Endothelial cell of umbilical vein (primary cell): ENCODE data around the gene TMEM130. TPM values are rescaled to one million over a fixed set of nuclear protein-coding genes. Genes with fewer than 3 reads are reported as not detected.

ENCODE experiments used
- BruUV-seq: library from RNA; stranded (reverse); fragments of 400-500 nt; replicated peaks from 2 replicates; lab custom pipeline; 2021; lab: Mats Ljungman, UMichigan
- CTCF ChIA-PET: fragments of 300-600, 350-600 bp; sonication (Branson Sonifier 250); formaldehyde crosslinking; loops from one replicate; lab custom pipeline; 2021; ENCODE audit warnings: antibody characterized with exemption, inconsistent platforms; lab: Charles Lee
- POLR2A ChIA-PET: fragments of 300-600, 350-600 bp; sonication (Branson Sonifier 250); formaldehyde crosslinking; loops from one replicate; lab custom pipeline; 2021; ENCODE audit warnings: antibody characterized with exemption, inconsistent platforms; lab: Charles Lee
- DNase-seq: peaks from one replicate; pipeline ENCODE4 v3.0.0-alpha.2; 2011; ENCODE audit warnings: low read depth, low spot score
- FAIRE-seq: peaks from 2 replicates; lab custom pipeline; 2011; peaks lifted over from hg19 to GRCh38; lab: Jason Lieb, UNC
- H2AFZ ChIP-seq: 2 replicates; pipeline ENCODE4 v1.6.0; 2012; ENCODE audit warnings: low read depth, low read length, control low read depth, inconsistent platforms
- H3K27ac ChIP-seq: 2 replicates; pipeline ENCODE4 v1.5.1; 2011; ENCODE audit warnings: low read depth, mild to moderate bottlenecking, control low read depth, low read length, moderate library complexity; ENCODE audit not compliant: insufficient read depth
- H3K27me3 ChIP-seq, 2 experiments: 2 replicates each; pipeline versions ENCODE4 v1.6.0 to v1.6.1; 2011; ENCODE audit warnings: low read length in 2 of 2, mixed read lengths in 1 of 2; ENCODE audit not compliant: control insufficient read depth in 2 of 2, insufficient read depth in 2 of 2
- H3K36me3 ChIP-seq, 2 experiments: 2 replicates in 1 of 2; 3 replicates in 1 of 2; pipeline ENCODE4 v1.5.1; 2011; ENCODE audit warnings: low read length in 2 of 2, mild to moderate bottlenecking in 1 of 2, moderate library complexity in 1 of 2; ENCODE audit not compliant: control insufficient read depth in 2 of 2, insufficient read depth in 2 of 2; ENCODE audit errors: extremely low read depth in 1 of 2
- H3K4me1 ChIP-seq: 3 replicates; pipeline ENCODE4 v1.5.1; 2011; ENCODE audit warnings: mild to moderate bottlenecking, low read length; ENCODE audit not compliant: control insufficient read depth, insufficient read depth; ENCODE audit errors: extremely low read depth
- H3K4me2 ChIP-seq: 2 replicates; pipeline ENCODE4 v1.6.1; 2011; ENCODE audit warnings: low read length, control low read depth, mixed read lengths; ENCODE audit not compliant: insufficient read depth
- H3K4me3 ChIP-seq, 3 experiments: fragments of 200-600 bp in 1 of 3; sonication (generic), shearing (Covaris generic) in 1 of 3; replicated peaks in 1 of 3; 2 replicates each; pipeline ENCODE4 v1.5.1; 2011 to 2016; ENCODE audit warnings: control low read depth in 3 of 3, low read length in 3 of 3, mild to moderate bottlenecking in 2 of 3, inconsistent platforms in 1 of 3, low read depth in 1 of 3, moderate library complexity in 1 of 3; ENCODE audit not compliant: insufficient read depth in 1 of 3
- H3K79me2 ChIP-seq: 2 replicates; pipeline ENCODE4 v1.6.0; 2012; ENCODE audit warnings: low read length, inconsistent platforms; ENCODE audit not compliant: control insufficient read depth, insufficient read depth
- H3K9ac ChIP-seq: replicated peaks from 2 replicates; pipeline ENCODE3; 2011; ENCODE audit warnings: low read length, control low read depth; ENCODE audit not compliant: insufficient read depth; ENCODE audit errors: extremely low read depth
- H3K9me1 ChIP-seq: replicated peaks from 3 replicates; pipeline ENCODE4 v1.6.0; 2011; ENCODE audit warnings: mild to moderate bottlenecking, low read length; ENCODE audit not compliant: control insufficient read depth, insufficient read depth; ENCODE audit errors: extremely low read depth
- H3K9me3 ChIP-seq: replicated peaks from 2 replicates; pipeline ENCODE4 v1.5.1; 2012; ENCODE audit warnings: low read length, inconsistent platforms; ENCODE audit not compliant: control insufficient read depth, insufficient read depth
- H4K20me1 ChIP-seq: replicated peaks from 2 replicates; pipeline ENCODE3; 2011; ENCODE audit warnings: mild to moderate bottlenecking, low read length; ENCODE audit not compliant: control insufficient read depth, insufficient read depth; ENCODE audit errors: extremely low read depth
- EZH2 ChIP-seq: IDR thresholded peaks from 2 replicates; pipeline ENCODE4 v1.6.1; 2012; ENCODE audit warnings: borderline replicate concordance, low read depth, mild to moderate bottlenecking, moderate library complexity, low read length, inconsistent platforms; ENCODE audit not compliant: severe bottlenecking
- FOS ChIP-seq: IDR thresholded peaks from 2 replicates; pipeline ENCODE4 v1.6.1; 2011; ENCODE audit warnings: mild to moderate bottlenecking, low read length, moderate library complexity, borderline replicate concordance; ENCODE audit not compliant: insufficient read depth
- GATA2 ChIP-seq: IDR thresholded peaks from 2 replicates; pipeline ENCODE4 v1.7.0; 2011; ENCODE audit warnings: low read depth, mild to moderate bottlenecking, moderate library complexity, mixed read lengths, low read length; ENCODE audit not compliant: insufficient read length, insufficient read depth
- JUN ChIP-seq: IDR thresholded peaks from 2 replicates; pipeline ENCODE4 v1.6.1; 2011; ENCODE audit warnings: borderline replicate concordance, low read depth; ENCODE audit not compliant: insufficient read length, insufficient read depth
- MYC ChIP-seq: IDR thresholded peaks from one replicate; pipeline ENCODE4 v1.6.1; 2011; ENCODE audit warnings: mild to moderate bottlenecking, low read depth, low read length
- POLR2A ChIP-seq: IDR thresholded peaks from 2 replicates; pipeline ENCODE4 v1.6.1; 2012; ENCODE audit warnings: low read depth, mild to moderate bottlenecking, control low read depth, low read length
- POLR2AphosphoS5 ChIP-seq: IDR thresholded peaks from 2 replicates; pipeline ENCODE4 v1.6.1; 2012; ENCODE audit warnings: low read depth, mild to moderate bottlenecking, control low read depth, low read length, moderate library complexity; ENCODE audit not compliant: insufficient read depth
- dilution Hi-C: fragments of 300-500 bp; cut with MboI; formaldehyde crosslinking; loops from one replicate; pipeline ENCODE4 v1.15.0; 2019; ENCODE audit warnings: low sequenced_read_pairs; ENCODE audit not compliant: extremely low pct_ligation_motif_present
- intact Hi-C: fragments of 100-400 bp; cut with micrococcal nuclease; formaldehyde crosslinking; loops from one replicate; pipeline ENCODE4 v1.10.0; 2022
- polyA plus RNA-seq, 4 experiments: library from polyadenylated mRNA; depleted of rRNA in 3 of 4; stranded (reverse) in 3 of 4; unstranded in 1 of 4; fragments of >200 nt; gene quantifications; 2 replicates each; pipeline versions ENCODE4 v1.2.1 to v1.2.3, GENCODE V29; 2011 to 2012; ENCODE audit warnings: missing spikeins in 1 of 4
- total RNA-seq: library from RNA; stranded (reverse); gene quantifications from 2 replicates; pipeline ENCODE4 v1.2.3, GENCODE V29; 2021
- TF ChIP-seq, protein P1 (sequence below), 2 donors: IDR thresholded peaks; 1 replicate in 1 of 2; 2 replicates in 1 of 2; pipeline ENCODE4 v1.5.1; 2011; ENCODE audit warnings: low read length in 2 of 2, mild to moderate bottlenecking in 2 of 2, moderate library complexity in 2 of 2, control low read depth in 1 of 2, inconsistent platforms in 1 of 2, low read depth in 1 of 2; ENCODE audit not compliant: insufficient read depth in 1 of 2; ENCODE audit errors: extremely low read depth in 1 of 2
- TF ChIP-seq, protein P2 (sequence below): IDR thresholded peaks from 2 replicates; pipeline ENCODE4 v1.6.1; 2011; ENCODE audit not compliant: insufficient read depth, insufficient read length

TMEM130 gene
- total and polyA plus RNA-seq, 2 donors (not counting 3 experiments of a cell fraction or from before 2014, with no cell fraction given): not detected

DNA sequence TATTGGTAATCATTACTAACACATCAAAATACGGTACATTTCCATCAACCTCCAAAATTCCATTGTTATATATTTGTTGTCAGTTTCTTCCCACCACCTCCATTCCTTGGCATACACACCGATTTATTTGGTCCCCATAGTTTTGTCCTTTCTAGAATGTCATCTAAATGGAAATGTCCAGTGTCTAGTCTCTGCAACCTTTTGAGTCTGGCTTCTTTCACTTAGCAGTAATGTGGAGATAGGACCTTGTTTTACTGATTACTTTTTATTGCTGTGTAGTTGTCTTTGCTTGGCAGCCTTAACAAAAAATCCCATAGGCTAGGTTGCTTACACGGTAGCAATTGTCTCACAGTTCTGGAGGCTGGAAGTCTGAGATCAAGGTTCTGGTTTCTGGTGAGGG lies 31.0 kb upstream of the TMEM130 start:
- FAIRE-seq: peak; percentile 15
- no peak for DNase-seq
- CTCF ChIA-PET: no interaction called here
- Histone ChIP-seq H3K9me1 (no peaks in the 10 kb centered on the region), H3K4me2 (no peak overlapping the region), H3K4me3 (no peak overlapping the region), H3K4me1 (no peaks in the 10 kb centered on the region), H4K20me1 (peaks cover 2% of the 10 kb centered on the region), H3K9me3 (no peaks in the 10 kb centered on the region), H3K9ac (no peak overlapping the region), H2AFZ (no peak overlapping the region), H3K79me2 (no peaks in the 10 kb centered on the region), H3K36me3 (peaks cover 35 to 50% of the 10 kb centered on the region in 2 experiments), H3K27me3 (no peaks in the 10 kb centered on the region), H3K27ac (no peak overlapping the region)
- POLR2A ChIA-PET: no interaction called here
- no TSS peak for BruUV-seq
- dilution Hi-C loops: no loop called here
- intact Hi-C loops: no loop called here
- TF ChIP-seq EZH2: no peak
- no peak for TF ChIP-seq GATA2
- no peak for TF ChIP-seq POLR2A
- no peak for TF ChIP-seq FOS
- TF ChIP-seq, protein P1, sequence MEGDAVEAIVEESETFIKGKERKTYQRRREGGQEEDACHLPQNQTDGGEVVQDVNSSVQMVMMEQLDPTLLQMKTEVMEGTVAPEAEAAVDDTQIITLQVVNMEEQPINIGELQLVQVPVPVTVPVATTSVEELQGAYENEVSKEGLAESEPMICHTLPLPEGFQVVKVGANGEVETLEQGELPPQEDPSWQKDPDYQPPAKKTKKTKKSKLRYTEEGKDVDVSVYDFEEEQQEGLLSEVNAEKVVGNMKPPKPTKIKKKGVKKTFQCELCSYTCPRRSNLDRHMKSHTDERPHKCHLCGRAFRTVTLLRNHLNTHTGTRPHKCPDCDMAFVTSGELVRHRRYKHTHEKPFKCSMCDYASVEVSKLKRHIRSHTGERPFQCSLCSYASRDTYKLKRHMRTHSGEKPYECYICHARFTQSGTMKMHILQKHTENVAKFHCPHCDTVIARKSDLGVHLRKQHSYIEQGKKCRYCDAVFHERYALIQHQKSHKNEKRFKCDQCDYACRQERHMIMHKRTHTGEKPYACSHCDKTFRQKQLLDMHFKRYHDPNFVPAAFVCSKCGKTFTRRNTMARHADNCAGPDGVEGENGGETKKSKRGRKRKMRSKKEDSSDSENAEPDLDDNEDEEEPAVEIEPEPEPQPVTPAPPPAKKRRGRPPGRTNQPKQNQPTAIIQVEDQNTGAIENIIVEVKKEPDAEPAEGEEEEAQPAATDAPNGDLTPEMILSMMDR (IDR thresholded peaks at IDR 0.05; ENCODE audit: extremely low read depth in 1 of 2, insufficient read depth in 1 of 2, low read depth in 1 of 2, low read length in 2 of 2): no peak
- TF ChIP-seq JUN: no peak
- TF ChIP-seq, protein P2, sequence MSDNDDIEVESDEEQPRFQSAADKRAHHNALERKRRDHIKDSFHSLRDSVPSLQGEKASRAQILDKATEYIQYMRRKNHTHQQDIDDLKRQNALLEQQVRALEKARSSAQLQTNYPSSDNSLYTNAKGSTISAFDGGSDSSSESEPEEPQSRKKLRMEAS: no peak
- no peak for TF ChIP-seq POLR2AphosphoS5
- TF ChIP-seq MYC: no peak
